Astrocyte (in vitro differentiated cells and primary cell): Measurements from ENCODE around the gene CLCC1. TPM values are rescaled to one million over a fixed set of nuclear protein-coding genes. Genes with fewer than 3 reads are reported as not detected.

Experiments used
- DNase-seq: peaks from one replicate; pipeline ENCODE4 v3.0.0-alpha.2; 2010; ENCODE audit warnings: low read depth
- FAIRE-seq: peaks from 2 replicates; lab custom pipeline; 2011; peaks lifted over from hg19 to GRCh38; lab: Jason Lieb, UNC
- H2AFZ ChIP-seq: 2 replicates; pipeline ENCODE4 v1.6.0; 2012; ENCODE audit warnings: low read depth, low read length, inconsistent platforms
- H3K27ac ChIP-seq: 2 replicates; pipeline ENCODE4 v1.5.1; 2011; ENCODE audit warnings: low read depth, low read length, inconsistent platforms
- H3K27me3 ChIP-seq: 2 replicates; pipeline ENCODE4 v1.6.0; 2011; ENCODE audit warnings: low read length, inconsistent platforms; ENCODE audit not compliant: insufficient read depth
- H3K36me3 ChIP-seq: 2 replicates; pipeline ENCODE4 v1.5.1; 2011; ENCODE audit warnings: low read length, inconsistent platforms; ENCODE audit not compliant: insufficient read depth
- H3K4me1 ChIP-seq: 2 replicates; pipeline ENCODE4 v1.5.1; 2011; ENCODE audit warnings: low read length, inconsistent platforms; ENCODE audit not compliant: insufficient read depth
- H3K4me2 ChIP-seq: 2 replicates; pipeline ENCODE4 v1.6.0; 2012; ENCODE audit warnings: low read length, inconsistent platforms
- H3K4me3 ChIP-seq: 2 replicates; pipeline ENCODE4 v1.5.1; 2011; ENCODE audit warnings: low read depth, mild to moderate bottlenecking, low read length, inconsistent platforms; ENCODE audit not compliant: insufficient read depth
- H3K79me2 ChIP-seq: 2 replicates; pipeline ENCODE4 v1.6.0; 2012; ENCODE audit warnings: mild to moderate bottlenecking, low read length, inconsistent platforms; ENCODE audit not compliant: insufficient read depth
- H3K9ac ChIP-seq: 2 replicates; pipeline ENCODE4 v1.6.0; 2012; ENCODE audit warnings: mild to moderate bottlenecking, low read length, inconsistent platforms
- H3K9me3 ChIP-seq: 2 replicates; pipeline ENCODE4 v1.5.1; 2012; ENCODE audit warnings: low read depth, mild to moderate bottlenecking, low read length, inconsistent platforms; ENCODE audit not compliant: insufficient read depth
- H4K20me1 ChIP-seq: 2 replicates; pipeline ENCODE4 v1.6.0; 2012; ENCODE audit warnings: low read length, inconsistent platforms; ENCODE audit not compliant: insufficient read depth
- H3K27ac Mint-ChIP-seq: one replicate; pipeline ENCODE4 v1.8.0; 2021; ENCODE audit warnings: mild to moderate bottlenecking, mixed read lengths; ENCODE audit not compliant: unreplicated experiment
- H3K27me3 Mint-ChIP-seq: one replicate; pipeline ENCODE4 v1.8.0; 2021; ENCODE audit warnings: low read depth, mixed read lengths; ENCODE audit not compliant: unreplicated experiment
- H3K36me3 Mint-ChIP-seq: one replicate; pipeline ENCODE4 v1.8.0; 2021; ENCODE audit warnings: low read depth, mixed read lengths; ENCODE audit not compliant: unreplicated experiment
- H3K4me1 Mint-ChIP-seq: one replicate; pipeline ENCODE4 v1.8.0; 2021; ENCODE audit warnings: low read depth, mixed read lengths; ENCODE audit not compliant: unreplicated experiment
- H3K4me3 Mint-ChIP-seq: one replicate; pipeline ENCODE4 v1.8.0; 2021; ENCODE audit warnings: mild to moderate bottlenecking, moderate library complexity, mixed read lengths; ENCODE audit not compliant: unreplicated experiment
- H3K9me3 Mint-ChIP-seq: one replicate; pipeline ENCODE4 v1.8.0; 2021; ENCODE audit warnings: mild to moderate bottlenecking, mixed read lengths; ENCODE audit not compliant: unreplicated experiment
- EZH2 ChIP-seq: IDR thresholded peaks from 2 replicates; pipeline ENCODE4 v1.6.1; 2012; ENCODE audit warnings: mild to moderate bottlenecking, low read length, inconsistent platforms; ENCODE audit not compliant: insufficient read depth
- total RNA-seq: library from RNA; stranded (reverse); gene quantifications from 2 replicates; pipeline ENCODE4 v1.2.1, GENCODE V29; 2021
- TF ChIP-seq, protein P1 (sequence below): IDR thresholded peaks from 2 replicates; pipeline ENCODE4 v1.5.1; 2011; ENCODE audit warnings: low read depth, mild to moderate bottlenecking, inconsistent platforms, low read length, moderate library complexity; ENCODE audit not compliant: insufficient read depth

Gene CLCC1
- total RNA-seq, 1 donor from 2014 or later: 33.5 TPM

DNA sequence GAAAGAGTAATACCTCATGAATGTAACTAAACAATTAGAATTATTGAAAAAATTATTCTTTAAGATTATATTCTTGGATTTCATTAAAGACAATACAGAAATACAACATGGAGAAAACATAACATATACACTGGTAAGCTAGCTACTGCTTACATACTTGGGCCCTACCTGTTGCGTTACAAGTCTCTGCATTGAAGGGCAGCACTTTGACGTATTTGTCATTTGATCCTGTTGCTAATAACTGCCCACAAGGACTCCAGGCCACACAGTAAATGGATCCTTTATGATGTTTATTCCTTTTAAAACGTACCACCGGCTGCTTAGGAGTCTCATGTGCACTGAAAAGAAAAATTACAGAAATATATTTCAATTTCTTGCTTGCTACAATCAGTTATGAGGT lies 19.8 kb upstream of the CLCC1 start:
- FAIRE-seq: no peak
- no peak overlapping the region for H3K4me2 ChIP-seq
- H3K36me3 Mint-ChIP-seq: peaks cover 13% of the 10 kb centered on the region
- peaks cover 12% of the 10 kb centered on the region for H3K36me3 ChIP-seq
- H3K27ac ChIP-seq: no peak overlapping the region
- no peak overlapping the region for H3K4me3 ChIP-seq
- H3K4me1 ChIP-seq: no peaks in the 10 kb centered on the region
- H2AFZ ChIP-seq: no peak overlapping the region
- H3K9me3 Mint-ChIP-seq: no peaks in the 10 kb centered on the region
- H3K9me3 ChIP-seq: no peaks in the 10 kb centered on the region
- no peaks in the 10 kb centered on the region for H3K27me3 ChIP-seq
- no peak overlapping the region for H3K9ac ChIP-seq
- DNase-seq: no peak
- H3K4me1 Mint-ChIP-seq: no peaks in the 10 kb centered on the region
- no peak overlapping the region for H3K27ac Mint-ChIP-seq
- no peaks in the 10 kb centered on the region for H4K20me1 ChIP-seq
- no peak overlapping the region for H3K4me3 Mint-ChIP-seq
- TF ChIP-seq EZH2: no peak
- TF ChIP-seq, protein P1, sequence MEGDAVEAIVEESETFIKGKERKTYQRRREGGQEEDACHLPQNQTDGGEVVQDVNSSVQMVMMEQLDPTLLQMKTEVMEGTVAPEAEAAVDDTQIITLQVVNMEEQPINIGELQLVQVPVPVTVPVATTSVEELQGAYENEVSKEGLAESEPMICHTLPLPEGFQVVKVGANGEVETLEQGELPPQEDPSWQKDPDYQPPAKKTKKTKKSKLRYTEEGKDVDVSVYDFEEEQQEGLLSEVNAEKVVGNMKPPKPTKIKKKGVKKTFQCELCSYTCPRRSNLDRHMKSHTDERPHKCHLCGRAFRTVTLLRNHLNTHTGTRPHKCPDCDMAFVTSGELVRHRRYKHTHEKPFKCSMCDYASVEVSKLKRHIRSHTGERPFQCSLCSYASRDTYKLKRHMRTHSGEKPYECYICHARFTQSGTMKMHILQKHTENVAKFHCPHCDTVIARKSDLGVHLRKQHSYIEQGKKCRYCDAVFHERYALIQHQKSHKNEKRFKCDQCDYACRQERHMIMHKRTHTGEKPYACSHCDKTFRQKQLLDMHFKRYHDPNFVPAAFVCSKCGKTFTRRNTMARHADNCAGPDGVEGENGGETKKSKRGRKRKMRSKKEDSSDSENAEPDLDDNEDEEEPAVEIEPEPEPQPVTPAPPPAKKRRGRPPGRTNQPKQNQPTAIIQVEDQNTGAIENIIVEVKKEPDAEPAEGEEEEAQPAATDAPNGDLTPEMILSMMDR: no peak
- H3K79me2 ChIP-seq: no peaks in the 10 kb centered on the region
- no peaks in the 10 kb centered on the region for H3K27me3 Mint-ChIP-seq

DNA sequence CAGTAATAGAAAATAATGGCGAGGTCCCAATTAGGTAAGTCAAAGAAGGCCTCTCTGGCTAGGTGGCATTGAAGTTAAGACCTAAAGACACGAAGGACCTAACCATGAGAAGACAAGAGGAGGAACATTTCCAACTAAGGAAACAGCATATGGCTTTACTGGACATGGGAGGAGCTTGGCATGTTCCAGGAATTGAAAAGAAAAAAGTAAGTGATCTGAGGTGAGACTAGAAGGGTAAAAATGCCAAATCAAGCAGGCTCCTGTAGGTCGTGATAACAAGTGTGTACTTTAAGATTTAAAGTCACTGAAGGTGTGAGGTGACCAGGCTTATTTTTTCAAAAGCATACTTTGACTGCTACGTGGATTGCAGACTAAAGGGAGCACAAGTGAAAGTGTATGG lies 13.4 kb upstream of the CLCC1 start:
- no peak for DNase-seq
- no peaks in the 10 kb centered on the region for H3K9me3 ChIP-seq
- no peaks in the 10 kb centered on the region for H3K79me2 ChIP-seq
- no peak overlapping the region for H3K4me3 ChIP-seq
- H3K27ac ChIP-seq: no peak overlapping the region
- H3K4me2 ChIP-seq: no peak overlapping the region
- no peaks in the 10 kb centered on the region for H4K20me1 ChIP-seq
- TF ChIP-seq, protein P1: no peak
- no peak for TF ChIP-seq EZH2
- no peak overlapping the region for H3K9ac ChIP-seq
- no peaks in the 10 kb centered on the region for H3K27me3 ChIP-seq
- no peak for FAIRE-seq
- Mint-ChIP-seq H3K9me3 (no peaks in the 10 kb centered on the region), H3K4me1 (no peaks in the 10 kb centered on the region), H3K36me3 (peaks cover 8% of the 10 kb centered on the region), H3K27ac (no peak overlapping the region), H3K4me3 (no peak overlapping the region), H3K27me3 (no peaks in the 10 kb centered on the region)
- no peak overlapping the region for H2AFZ ChIP-seq
- peaks cover 17% of the 10 kb centered on the region for H3K36me3 ChIP-seq
- H3K4me1 ChIP-seq: no peaks in the 10 kb centered on the region

DNA sequence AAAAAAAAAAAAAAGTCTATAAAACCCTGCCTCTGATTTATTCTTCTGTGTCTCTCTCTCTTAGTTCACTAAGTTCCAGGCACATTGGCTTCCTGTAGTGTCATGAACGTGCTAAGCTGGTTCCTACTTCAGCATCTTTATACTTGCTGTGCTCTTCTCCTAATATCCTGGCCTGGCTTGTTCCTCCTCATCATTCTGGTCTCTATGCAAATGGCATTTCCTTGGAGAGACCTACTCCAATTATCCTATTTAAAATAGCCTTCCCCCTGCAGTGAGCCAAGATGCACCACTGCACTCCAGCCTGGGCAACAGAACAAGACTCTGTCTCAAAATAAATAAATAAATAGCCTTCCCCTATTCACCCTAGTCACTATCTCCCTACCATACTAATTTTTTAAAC lies 9.7 kb upstream of the CLCC1 start:
- H3K9me3 Mint-ChIP-seq: no peaks in the 10 kb centered on the region
- H3K4me3 Mint-ChIP-seq: no peak overlapping the region

More for the DNA sequence above, 9.7 kb upstream of the CLCC1 start:
- no peaks in the 10 kb centered on the region for H3K79me2 ChIP-seq
- no peak overlapping the region for H3K9ac ChIP-seq
- no peak overlapping the region for H3K27ac ChIP-seq
- peaks cover 17% of the 10 kb centered on the region for H3K36me3 Mint-ChIP-seq
- H3K4me1 ChIP-seq: no peaks in the 10 kb centered on the region
- no peaks in the 10 kb centered on the region for H3K9me3 ChIP-seq
- no peaks in the 10 kb centered on the region for H3K4me1 Mint-ChIP-seq
- peaks cover 25% of the 10 kb centered on the region for H3K36me3 ChIP-seq
- no peak overlapping the region for H3K4me3 ChIP-seq
- H3K27me3 ChIP-seq: no peaks in the 10 kb centered on the region
- no peaks in the 10 kb centered on the region for H4K20me1 ChIP-seq
- TF ChIP-seq, protein P1: no peak
- no peak for TF ChIP-seq EZH2
- no peak overlapping the region for H3K4me2 ChIP-seq
- H3K27me3 Mint-ChIP-seq: no peaks in the 10 kb centered on the region
- DNase-seq: no peak
- no peak overlapping the region for H3K27ac Mint-ChIP-seq
- FAIRE-seq: no peak
- no peak overlapping the region for H2AFZ ChIP-seq
